Measurements from ENCODE around the gene PAX3. TPM values are rescaled to one million over a fixed set of nuclear protein-coding genes. Genes with fewer than 3 reads are reported as not detected.

PAX3 gene
- total RNA-seq, 1 donor from 2014 or later = 66.7 TPM

DNA sequence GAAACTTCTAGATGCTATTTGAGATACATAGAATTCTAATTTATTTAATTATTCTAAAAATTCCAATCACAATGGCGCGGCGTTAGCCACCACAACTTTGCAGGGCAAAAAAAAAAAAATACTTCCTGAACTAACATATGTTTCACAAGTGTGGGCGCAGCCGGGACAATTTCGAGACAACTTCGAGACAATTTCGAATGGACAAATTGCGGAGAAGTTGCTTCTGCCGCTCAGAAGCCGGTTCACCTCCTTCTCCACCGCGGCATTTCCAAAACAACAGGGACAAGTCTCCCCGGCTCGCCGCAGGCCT lies 842 bp downstream of the PAX3 start:
- H3K4me1 Mint-ChIP-seq (ENCODE audit: unreplicated experiment) = peaks cover 11% of the 10 kb centered on the region

DNA sequence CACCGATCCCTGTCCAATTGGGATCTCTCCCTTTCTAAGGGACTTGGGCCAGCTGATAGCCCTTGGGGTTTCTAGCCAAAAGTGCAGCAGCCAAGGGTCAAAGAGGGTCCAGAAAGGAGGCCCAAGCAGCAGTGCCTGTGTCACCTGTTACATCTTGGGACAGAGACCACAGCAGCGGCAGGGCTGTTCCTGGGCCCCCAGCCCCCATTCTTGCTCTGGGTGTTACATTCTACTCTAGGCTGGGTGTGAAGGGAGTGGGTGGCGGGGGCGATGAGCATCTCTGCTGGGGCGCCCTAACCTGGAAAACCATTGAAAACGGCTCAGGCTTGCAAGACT lies 1.2 kb downstream of the PAX3 start:
- Mint-ChIP-seq H3K9me3 (no peaks in the 10 kb centered on the region), H3K36me3 (peaks cover under 1% of the 10 kb centered on the region), H3K4me3 (peak overlapping the region; percentile 86), H3K4me1 (ENCODE audit: unreplicated experiment) (peaks cover 11% of the 10 kb centered on the region), H3K27ac (peak overlapping the region; percentile 56), H3K27me3 (peaks cover 100% of the 10 kb centered on the region)
- TF ChIP-seq, protein P1, sequence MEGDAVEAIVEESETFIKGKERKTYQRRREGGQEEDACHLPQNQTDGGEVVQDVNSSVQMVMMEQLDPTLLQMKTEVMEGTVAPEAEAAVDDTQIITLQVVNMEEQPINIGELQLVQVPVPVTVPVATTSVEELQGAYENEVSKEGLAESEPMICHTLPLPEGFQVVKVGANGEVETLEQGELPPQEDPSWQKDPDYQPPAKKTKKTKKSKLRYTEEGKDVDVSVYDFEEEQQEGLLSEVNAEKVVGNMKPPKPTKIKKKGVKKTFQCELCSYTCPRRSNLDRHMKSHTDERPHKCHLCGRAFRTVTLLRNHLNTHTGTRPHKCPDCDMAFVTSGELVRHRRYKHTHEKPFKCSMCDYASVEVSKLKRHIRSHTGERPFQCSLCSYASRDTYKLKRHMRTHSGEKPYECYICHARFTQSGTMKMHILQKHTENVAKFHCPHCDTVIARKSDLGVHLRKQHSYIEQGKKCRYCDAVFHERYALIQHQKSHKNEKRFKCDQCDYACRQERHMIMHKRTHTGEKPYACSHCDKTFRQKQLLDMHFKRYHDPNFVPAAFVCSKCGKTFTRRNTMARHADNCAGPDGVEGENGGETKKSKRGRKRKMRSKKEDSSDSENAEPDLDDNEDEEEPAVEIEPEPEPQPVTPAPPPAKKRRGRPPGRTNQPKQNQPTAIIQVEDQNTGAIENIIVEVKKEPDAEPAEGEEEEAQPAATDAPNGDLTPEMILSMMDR (conservative IDR thresholded peaks at IDR 0.05) = no peak
- no peak for DNase-seq (ENCODE audit: extremely low spot score, unreplicated experiment)

More for the DNA sequence above, 842 bp downstream of the PAX3 start:
- DNase-seq (ENCODE audit: extremely low spot score, unreplicated experiment) = no peak
- Mint-ChIP-seq H3K9me3 (no peaks in the 10 kb centered on the region), H3K4me3 (peak overlapping the region; percentile 86), H3K27me3 (peaks cover 100% of the 10 kb centered on the region), H3K27ac (no peak overlapping the region), H3K36me3 (peaks cover 4% of the 10 kb centered on the region)
- TF ChIP-seq, protein P1 (conservative IDR thresholded peaks at IDR 0.05) = no peak

DNA sequence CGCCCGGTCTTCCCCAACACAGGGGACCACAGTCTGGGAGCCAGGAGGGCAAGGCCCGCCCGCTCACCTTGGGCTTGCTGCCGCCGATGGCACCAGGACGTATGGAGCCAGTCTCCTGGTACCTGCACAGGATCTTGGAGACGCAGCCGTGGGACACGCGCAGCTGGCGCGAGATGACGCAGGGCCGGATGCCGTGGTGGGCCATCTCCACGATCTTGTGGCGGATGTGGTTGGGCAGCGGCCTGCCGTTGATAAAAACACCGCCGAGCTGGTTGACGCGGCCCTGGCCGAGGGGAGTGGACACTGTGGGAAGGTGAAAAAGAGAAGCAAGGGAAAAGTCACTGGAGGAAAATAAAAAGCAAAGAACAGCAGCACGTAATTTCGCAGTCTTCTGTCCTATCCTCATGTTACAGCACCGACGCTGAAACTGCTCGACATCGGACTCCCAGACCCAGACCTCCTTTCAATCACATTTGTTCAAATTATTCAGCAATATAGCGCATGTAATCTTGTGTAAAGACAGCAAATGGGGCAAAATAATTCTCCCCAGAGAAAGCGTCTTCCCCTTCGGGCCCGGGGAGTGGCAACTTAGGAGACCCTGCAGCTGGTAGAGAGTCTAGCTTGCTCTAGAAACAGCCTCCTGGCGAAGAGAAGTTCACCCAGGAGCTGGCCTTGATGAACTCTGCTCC lies 1.7 kb downstream of the PAX3 start:
- no peak for DNase-seq (ENCODE audit: extremely low spot score, unreplicated experiment)
- peaks cover 11% of the 10 kb centered on the region for H3K4me1 Mint-ChIP-seq (ENCODE audit: unreplicated experiment)
- H3K27me3 Mint-ChIP-seq = peaks cover 100% of the 10 kb centered on the region
- peak overlapping the region; percentile 86 for H3K4me3 Mint-ChIP-seq
- TF ChIP-seq, protein P1 (conservative IDR thresholded peaks at IDR 0.05) = no peak
- H3K36me3 Mint-ChIP-seq = no peaks in the 10 kb centered on the region
- H3K27ac Mint-ChIP-seq = peak overlapping the region; percentile 56
- no peaks in the 10 kb centered on the region for H3K9me3 Mint-ChIP-seq

DNA sequence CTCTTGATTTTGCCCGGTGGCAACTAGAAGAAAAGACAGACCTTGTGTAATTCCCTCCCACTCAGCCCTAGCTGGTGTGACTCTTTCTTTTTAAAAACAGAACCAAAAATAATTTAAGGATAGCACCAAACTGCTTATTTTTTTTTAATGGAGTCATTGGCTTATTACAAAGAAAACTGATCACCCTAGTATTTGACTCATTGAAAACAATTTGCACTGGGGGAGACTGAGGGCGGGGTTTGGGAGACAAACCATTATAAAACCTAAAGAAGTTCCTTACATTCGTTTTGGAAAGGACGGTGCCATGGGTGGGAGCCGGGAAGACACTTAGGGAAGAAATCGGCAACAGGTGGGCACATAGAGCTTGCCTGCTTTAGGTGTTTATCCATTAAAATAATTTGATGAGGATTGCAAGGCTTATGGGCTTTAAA lies 2.5 kb downstream of the PAX3 start:
- H3K36me3 Mint-ChIP-seq = no peaks in the 10 kb centered on the region
- no peak for DNase-seq (ENCODE audit: extremely low spot score, unreplicated experiment)
- H3K27me3 Mint-ChIP-seq = peaks cover 100% of the 10 kb centered on the region
- H3K4me1 Mint-ChIP-seq (ENCODE audit: unreplicated experiment) = peaks cover 11% of the 10 kb centered on the region
- TF ChIP-seq, protein P1 (conservative IDR thresholded peaks at IDR 0.05) = no peak
- no peaks in the 10 kb centered on the region for H3K9me3 Mint-ChIP-seq
- peak overlapping the region; percentile 86 for H3K4me3 Mint-ChIP-seq
- no peak overlapping the region for H3K27ac Mint-ChIP-seq

DNA sequence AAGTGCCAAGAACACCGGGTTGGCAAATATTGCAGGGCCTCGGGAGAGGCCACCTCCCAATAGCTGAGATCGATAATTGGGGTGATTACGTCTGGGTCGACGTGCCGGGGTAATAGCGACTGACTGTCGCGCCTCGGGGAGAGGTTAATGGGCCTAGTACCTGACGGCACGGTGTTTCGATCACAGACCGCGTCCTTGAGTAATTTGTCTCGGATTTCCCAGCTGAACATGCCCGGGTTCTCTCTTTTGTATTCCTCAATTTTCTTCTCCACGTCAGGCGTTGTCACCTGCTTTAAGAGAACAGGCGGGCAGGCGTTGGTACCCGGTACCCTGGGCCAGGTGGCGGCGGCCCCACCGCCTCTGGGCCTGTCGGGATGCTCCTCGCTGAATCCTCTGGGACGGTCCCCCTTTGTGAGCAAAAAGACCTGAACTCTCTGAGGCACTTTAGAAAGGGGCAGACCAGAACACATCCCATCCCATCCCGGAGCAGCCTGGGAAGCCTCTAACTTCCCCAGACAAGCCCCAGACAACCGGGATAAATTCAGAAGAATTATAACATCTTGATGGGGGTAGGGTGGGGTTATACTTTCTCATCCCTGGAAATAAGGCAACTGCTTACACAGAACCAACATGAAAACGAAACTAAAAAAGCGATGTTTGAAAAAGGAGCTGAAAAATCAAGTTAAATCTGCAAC lies 3.3 kb downstream of the PAX3 start:
- Mint-ChIP-seq H3K27ac (peak overlapping the region; percentile 4), H3K36me3 (no peaks in the 10 kb centered on the region), H3K9me3 (no peaks in the 10 kb centered on the region), H3K4me1 (ENCODE audit: unreplicated experiment) (peaks cover 12% of the 10 kb centered on the region), H3K27me3 (peaks cover 100% of the 10 kb centered on the region), H3K4me3 (peak overlapping the region; percentile 86)
- no peak for DNase-seq (ENCODE audit: extremely low spot score, unreplicated experiment)
- TF ChIP-seq, protein P1 (conservative IDR thresholded peaks at IDR 0.05) = no peak

Data from type B pancreatic cell (in vitro differentiated cells).